ENCODE results near the gene STRADA.

STRADA gene

GRCh38 chr17:63716426-63716825 is 25.2 kb downstream of the STRADA start:
- no peak for DNase-seq (ENCODE audit: low read depth in 1 of 2, low spot score in 1 of 2)
- TF ChIP-seq POLR2AphosphoS5 (IDR thresholded peaks at IDR 0.05; ENCODE audit: low read depth) (no peak), CTCF (IDR thresholded peaks at IDR 0.05; ENCODE audit: insufficient read depth, low read length) (no peak), SPI1 (IDR thresholded peaks at IDR 0.05; ENCODE audit: borderline replicate concordance, low read depth) (no peak), GABPA (IDR thresholded peaks at IDR 0.05; ENCODE audit: low read depth) (no peak), REST (IDR thresholded peaks at IDR 0.05; ENCODE audit: insufficient replicate concordance, low read depth) (no peak)
- Histone ChIP-seq H3K27ac (replicated peaks) (no peak overlapping the region), H3K27me3 (ENCODE audit: insufficient read depth, poor library complexity, severe bottlenecking) (no peaks in the 10 kb centered on the region), H3K4me3 (replicated peaks; ENCODE audit: insufficient read depth, low read length) (no peak overlapping the region)

GRCh38 chr17:63714550-63715277 is 26.9 kb downstream of the STRADA start:
- H3K27me3 ChIP-seq (ENCODE audit: insufficient read depth, poor library complexity, severe bottlenecking), result no peaks in the 10 kb centered on the region
- TF ChIP-seq GABPA (IDR thresholded peaks at IDR 0.05; ENCODE audit: low read depth) (no peak), CTCF (IDR thresholded peaks at IDR 0.05; ENCODE audit: insufficient read depth, low read length) (no peak), REST (IDR thresholded peaks at IDR 0.05; ENCODE audit: insufficient replicate concordance, low read depth) (no peak), POLR2AphosphoS5 (IDR thresholded peaks at IDR 0.05; ENCODE audit: low read depth) (no peak), SPI1 (IDR thresholded peaks at IDR 0.05; ENCODE audit: borderline replicate concordance, low read depth) (no peak)
- H3K27ac ChIP-seq (replicated peaks), result no peak overlapping the region
- H3K4me3 ChIP-seq (replicated peaks; ENCODE audit: insufficient read depth, low read length), result no peak overlapping the region
- no peak for DNase-seq (ENCODE audit: low read depth in 1 of 2, low spot score in 1 of 2)

- TF ChIP-seq POLR2AphosphoS5 (IDR thresholded peaks at IDR 0.05; ENCODE audit: low read depth), result no peak
- no peak for TF ChIP-seq SPI1 (IDR thresholded peaks at IDR 0.05; ENCODE audit: borderline replicate concordance, low read depth)
- TF ChIP-seq GABPA (IDR thresholded peaks at IDR 0.05; ENCODE audit: low read depth), result no peak
- no peak for TF ChIP-seq CTCF (IDR thresholded peaks at IDR 0.05; ENCODE audit: insufficient read depth, low read length)
- no peak for TF ChIP-seq REST (IDR thresholded peaks at IDR 0.05; ENCODE audit: insufficient replicate concordance, low read depth)
Measured at GRCh38 chr17:63709110-63709509, 32.5 kb downstream of the STRADA start.

More at GRCh38 chr17:63709110-63709509, 32.5 kb downstream of the STRADA start:
- no peaks in the 10 kb centered on the region for H3K27me3 ChIP-seq (ENCODE audit: insufficient read depth, poor library complexity, severe bottlenecking)
- H3K4me3 ChIP-seq (replicated peaks; ENCODE audit: insufficient read depth, low read length), result no peak overlapping the region
- H3K27ac ChIP-seq (replicated peaks), result no peak overlapping the region
- DNase-seq (ENCODE audit: low read depth in 1 of 2, low spot score in 1 of 2), result no peak
